IMR-90 (cell line): Measurements from ENCODE around the gene LYRM4. TPM values are rescaled to one million over a fixed set of nuclear protein-coding genes. Genes with fewer than 3 reads are reported as not detected.

Experiments
- ATAC-seq: fragments of 200-7000 bp; cut with Tn5 transposase; 2 replicates; pipeline ENCODE4 v1.9.1; 2020; ENCODE audit warnings: low read depth, mild to moderate bottlenecking, moderate library complexity
- BruUV-seq: library from RNA; stranded (reverse); fragments of 400-500 nt; replicated peaks from 2 replicates; lab custom pipeline; 2021; lab: Mats Ljungman, UMichigan
- CTCF ChIA-PET: fragments of 300-600 bp; formaldehyde crosslinking; extraction: SDS; loops from one replicate; lab custom pipeline; 2021; ENCODE audit warnings: antibody characterized with exemption; lab: Yijun Ruan, JAX
- POLR2A ChIA-PET: fragments of 300-600 bp; sonication (Branson Sonifier 250); formaldehyde crosslinking; loops from one replicate; lab custom pipeline; 2022; ENCODE audit warnings: antibody characterized with exemption; ENCODE audit not compliant: unreplicated experiment; lab: Charles Lee
- DNase-seq: peaks from one replicate; pipeline ENCODE4 v3.0.0; 2013
- H2AFZ ChIP-seq: replicated peaks from 2 replicates; pipeline ENCODE3; 2013; ENCODE audit warnings: low read length, mild to moderate bottlenecking; ENCODE audit not compliant: poor library complexity
- H2AK5ac ChIP-seq: 2 replicates; pipeline ENCODE4 v1.6.1; 2013; ENCODE audit warnings: low read depth, low read length, inconsistent platforms
- H2AK9ac ChIP-seq: replicated peaks from 2 replicates; pipeline ENCODE3; 2013; ENCODE audit warnings: mild to moderate bottlenecking, low read depth, low read length, moderate library complexity; ENCODE audit not compliant: poor library complexity
- H2BK120ac ChIP-seq: 2 replicates; pipeline ENCODE4 v1.6.1; 2013; ENCODE audit warnings: low read depth, low read length, inconsistent platforms
- H2BK15ac ChIP-seq: 3 replicates; pipeline ENCODE4 v1.6.1; 2013; ENCODE audit warnings: low read depth, low read length, inconsistent platforms
- H2BK20ac ChIP-seq: 2 replicates; pipeline ENCODE4 v1.6.1; 2013; ENCODE audit warnings: low read depth, mild to moderate bottlenecking, inconsistent platforms, low read length, moderate library complexity
- H2BK5ac ChIP-seq: 2 replicates; pipeline ENCODE4 v1.6.1; 2013; ENCODE audit warnings: mild to moderate bottlenecking, low read depth, low read length, inconsistent platforms; ENCODE audit not compliant: poor library complexity, severe bottlenecking
- H3K14ac ChIP-seq: replicated peaks from 2 replicates; pipeline ENCODE4 v1.6.1; 2013; ENCODE audit warnings: low read depth, low read length, inconsistent platforms
- H3K18ac ChIP-seq: 2 replicates; pipeline ENCODE4 v1.6.1; 2013; ENCODE audit warnings: low read depth, low read length, control low read depth
- H3K23ac ChIP-seq: 2 replicates; pipeline ENCODE4 v1.6.1; 2013; ENCODE audit warnings: low read depth, low read length, inconsistent platforms
- H3K27ac ChIP-seq: 2 replicates; pipeline ENCODE4 v1.5.1; 2013; ENCODE audit warnings: mild to moderate bottlenecking, control low read depth, low read length; ENCODE audit not compliant: insufficient read depth
- H3K27me3 ChIP-seq: 2 replicates; pipeline ENCODE4 v1.6.1; 2013; ENCODE audit warnings: low read length; ENCODE audit not compliant: control insufficient read depth, insufficient read depth
- H3K36me3 ChIP-seq: 2 replicates; pipeline ENCODE4 v1.6.1; 2013; ENCODE audit warnings: low read length, mixed read lengths; ENCODE audit not compliant: control insufficient read depth, insufficient read depth
- H3K4ac ChIP-seq: 2 replicates; pipeline ENCODE4 v1.6.1; 2013; ENCODE audit warnings: low read depth, low read length, inconsistent platforms
- H3K4me1 ChIP-seq: 2 replicates; pipeline ENCODE4 v1.6.1; 2013; ENCODE audit warnings: low read length, mixed read lengths; ENCODE audit not compliant: control insufficient read depth, insufficient read depth
- H3K4me2 ChIP-seq: 2 replicates; pipeline ENCODE4 v1.6.1; 2013; ENCODE audit warnings: low read depth, mild to moderate bottlenecking, control low read depth, low read length, moderate library complexity
- H3K4me3 ChIP-seq: 2 replicates; pipeline ENCODE4 v1.5.1; 2013; ENCODE audit warnings: low read depth, mild to moderate bottlenecking, control low read depth, low read length, moderate library complexity; ENCODE audit not compliant: insufficient read depth
- H3K56ac ChIP-seq: 2 replicates; pipeline ENCODE4 v1.6.1; 2013; ENCODE audit warnings: low read length, inconsistent platforms; ENCODE audit not compliant: insufficient read depth; ENCODE audit errors: extremely low read depth
- H3K79me1 ChIP-seq, 2 experiments: 2 replicates each; pipeline ENCODE4 v1.6.1; 2013; ENCODE audit warnings: low read length in 2 of 2, inconsistent platforms in 1 of 2, low read depth in 1 of 2
- H3K9ac ChIP-seq: 2 replicates; pipeline ENCODE4 v1.6.1; 2013; ENCODE audit warnings: low read depth, low read length, control low read depth
- H3K9me1 ChIP-seq: 2 replicates; pipeline ENCODE4 v1.6.1; 2013; ENCODE audit warnings: low read length, inconsistent platforms; ENCODE audit not compliant: insufficient read depth
- H3K9me3 ChIP-seq: 2 replicates; pipeline ENCODE4 v1.6.1; 2013; ENCODE audit warnings: low read length; ENCODE audit not compliant: control insufficient read depth, insufficient read depth
- H4K20me1 ChIP-seq: 2 replicates; pipeline ENCODE4 v1.6.1; 2013; ENCODE audit warnings: low read length, inconsistent platforms; ENCODE audit not compliant: insufficient read depth
- H4K5ac ChIP-seq: 2 replicates; pipeline ENCODE4 v1.6.1; 2013; ENCODE audit warnings: mild to moderate bottlenecking, low read depth, low read length, control low read depth
- H4K8ac ChIP-seq, 2 experiments: 2 replicates each; pipeline ENCODE4 v1.6.1; 2013; ENCODE audit warnings: low read depth in 2 of 2, low read length in 2 of 2, control low read depth in 1 of 2, inconsistent platforms in 1 of 2
- H4K91ac ChIP-seq: 2 replicates; pipeline ENCODE4 v1.6.1; 2013; ENCODE audit warnings: low read depth, low read length, inconsistent platforms; ENCODE audit not compliant: insufficient read depth
- BHLHE40 ChIP-seq: fragments of 150-350 bp; IDR thresholded peaks from 2 replicates; pipeline ENCODE4 v1.6.1; 2016; ENCODE audit warnings: mild to moderate bottlenecking, low read depth, low read length
- WGBS, 2 experiments: methylation state at CpG; one replicate each; pipeline versions ENCODE4 v1.1.5 to v1.1.7; 2013; ENCODE audit warnings: missing lambda C conversion rate in 2 of 2; ENCODE audit not compliant: insufficient read length in 1 of 2; ENCODE audit errors: extremely low coverage in 2 of 2; 5-methylcytosine and 5-hydroxymethylcytosine counted together
- dilution Hi-C: fragments of 300-500 bp; cut with HindIII; formaldehyde crosslinking; loops from one replicate; pipeline ENCODE4 v1.14.3; 2018; ENCODE audit warnings: low sequenced_read_pairs; ENCODE audit not compliant: unreplicated experiment
- in situ Hi-C: fragments of 300-500 bp; cut with MboI; formaldehyde crosslinking; loops from 3 replicates; pipeline ENCODE4 v1.14.3; 2019; ENCODE audit warnings: low sequenced_read_pairs, inconsistent platforms, mixed read lengths
- intact Hi-C: fragments of 100-400 bp; cut with micrococcal nuclease; formaldehyde crosslinking; loops from 2 replicates; pipeline ENCODE4 v1.10.0; 2022
- polyA plus RNA-seq, 3 experiments: library from polyadenylated mRNA; depleted of rRNA; stranded (reverse); fragments of >200 nt; gene quantifications; 2 replicates each; pipeline ENCODE4 v1.2.3, GENCODE V29; 2012; ENCODE audit warnings: low replicate concordance in 1 of 3
- total RNA-seq: library from RNA; depleted of rRNA; stranded (reverse); fragments of >200 nt; gene quantifications from 2 replicates; pipeline ENCODE4 v1.2.3, GENCODE V29; 2012

The LYRM4 gene
- total and polyA plus RNA-seq, 2 of the 4 experiments (the other 2 are of a cell fraction) = 11.5 to 26.6 TPM

DNA sequence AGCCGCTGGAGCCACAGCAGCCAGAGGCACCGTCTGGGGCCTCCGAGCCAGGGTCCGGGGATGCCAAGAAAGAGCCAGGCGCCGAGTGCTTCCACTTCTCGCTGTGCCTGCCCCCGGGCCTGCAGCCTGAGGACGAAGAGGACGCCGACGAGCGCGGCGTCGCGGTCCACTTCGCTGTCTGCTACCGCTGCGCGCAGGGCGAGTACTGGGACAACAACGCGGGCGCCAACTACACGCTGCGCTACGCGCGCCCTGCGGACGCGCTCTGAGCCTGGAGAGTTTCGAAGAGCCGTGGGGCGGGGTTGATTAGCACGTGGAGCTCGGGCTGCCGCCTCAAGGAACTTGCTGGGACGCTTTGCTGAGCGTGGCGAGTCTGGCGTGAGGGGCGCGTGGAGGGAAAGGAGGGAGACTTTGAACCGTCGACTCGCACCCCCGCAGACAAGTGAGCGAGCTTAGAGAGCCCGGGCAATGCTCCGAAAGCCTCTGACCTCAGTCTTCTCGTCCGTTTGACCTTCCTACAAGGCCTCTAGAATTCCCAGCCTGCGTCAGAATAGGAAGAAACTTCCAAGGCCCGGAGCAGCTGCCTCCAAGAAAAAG, 174.4 kb downstream of the LYRM4 start:
- Histone ChIP-seq H2BK120ac (no peak overlapping the region), H3K27ac (no peak overlapping the region), H4K8ac (no peak overlapping the region), H3K79me1 (no peaks in the 10 kb centered on the region), H4K20me1 (no peaks in the 10 kb centered on the region; the same call in 1 of the 2 replicates), H3K4me3 (no peak overlapping the region; the same call in 1 of the 2 replicates), H3K9me3 (no peaks in the 10 kb centered on the region; the same call in 1 of the 2 replicates), H3K27me3 (peaks cover 37% of the 10 kb centered on the region), H4K91ac (no peak overlapping the region), H3K36me3 (no peaks in the 10 kb centered on the region), H2BK5ac (no peak overlapping the region), H3K4me1 (peaks cover 12% of the 10 kb centered on the region), H3K9me1 (peaks cover 5% of the 10 kb centered on the region; the same call in 1 of the 2 replicates), H3K4me2 (peak overlapping the region; percentile 86), H2BK20ac (no peak overlapping the region), H2AK5ac (no peak overlapping the region), H3K23ac (no peak overlapping the region), H2AFZ (peak overlapping the region; percentile 76), H4K5ac (no peak overlapping the region), H3K18ac (no peak overlapping the region), H3K56ac (no peak overlapping the region), H3K9ac (no peak overlapping the region), H2AK9ac (no peak overlapping the region), H2BK15ac (no peak overlapping the region), H3K4ac (no peak overlapping the region), H3K14ac (no peak overlapping the region)
- POLR2A ChIA-PET = no interaction called here
- TF ChIP-seq BHLHE40 = no peak
- WGBS, 2 experiments = 12% methylated on average over 13 of the region's 56 CpGs; no CpG with 5 or more reads in 1 of the 2 experiments
- no peak for ATAC-seq
- no peak for DNase-seq
- no TSS peak for BruUV-seq
- CTCF ChIA-PET = no interaction called here
- dilution Hi-C loops (no loop called here), intact Hi-C loops (no loop called here), in situ Hi-C loops (no loop called here)
